ENCODE results near the gene RGS6.

RGS6 gene

DNA sequence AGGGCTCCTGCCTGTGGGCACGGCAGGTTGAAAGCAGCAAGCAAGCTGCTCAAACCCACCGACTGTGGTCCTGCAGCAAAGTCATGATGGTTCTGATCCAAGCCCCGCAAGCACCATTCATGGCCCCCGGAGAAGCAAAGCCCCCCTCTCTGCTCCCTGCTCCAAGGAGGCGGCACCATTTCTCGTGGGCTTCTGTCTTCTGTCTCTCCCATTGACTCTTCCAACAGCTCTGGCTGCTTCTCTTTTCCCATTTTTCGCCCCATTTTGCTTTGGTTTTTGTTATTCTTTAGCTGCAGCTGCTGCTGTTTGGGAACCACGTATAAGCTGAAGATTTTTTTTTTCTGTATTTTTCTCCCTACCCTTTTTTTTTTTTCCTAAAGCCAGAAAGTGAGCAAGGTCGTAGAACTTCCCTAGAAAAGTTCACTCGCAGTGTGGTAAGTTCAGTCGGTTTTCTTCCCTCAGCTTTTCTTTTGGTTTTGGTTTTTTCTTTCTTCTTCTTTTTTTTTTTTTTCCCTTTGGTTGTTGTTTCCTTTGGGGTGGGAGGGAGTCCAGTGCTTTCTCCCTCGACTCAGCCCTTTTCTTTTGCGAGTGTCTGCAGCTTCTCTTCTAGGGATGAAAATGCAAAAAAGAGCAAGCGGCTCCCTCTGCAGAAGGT is 607.6 kb downstream of the RGS6 start:
- no peaks in the 10 kb centered on the region for H3K9me3 ChIP-seq
- peaks cover 0 to 9% (median 0%) of the 10 kb centered on the region in 3 donors for H3K36me3 ChIP-seq
- H3K27me3 ChIP-seq = no peaks in the 10 kb centered on the region
- peaks cover 0 to 16% (median 10%) of the 10 kb centered on the region in 4 donors for H3K4me1 ChIP-seq
- intact Hi-C loops (cut with DNase I; ENCODE audit: low total_unique reads) = no loop called here
- no peak for DNase-seq
- no peak overlapping the region for H3K27ac ChIP-seq
- no peak overlapping the region for H3K4me3 ChIP-seq
- TF ChIP-seq, protein P1, sequence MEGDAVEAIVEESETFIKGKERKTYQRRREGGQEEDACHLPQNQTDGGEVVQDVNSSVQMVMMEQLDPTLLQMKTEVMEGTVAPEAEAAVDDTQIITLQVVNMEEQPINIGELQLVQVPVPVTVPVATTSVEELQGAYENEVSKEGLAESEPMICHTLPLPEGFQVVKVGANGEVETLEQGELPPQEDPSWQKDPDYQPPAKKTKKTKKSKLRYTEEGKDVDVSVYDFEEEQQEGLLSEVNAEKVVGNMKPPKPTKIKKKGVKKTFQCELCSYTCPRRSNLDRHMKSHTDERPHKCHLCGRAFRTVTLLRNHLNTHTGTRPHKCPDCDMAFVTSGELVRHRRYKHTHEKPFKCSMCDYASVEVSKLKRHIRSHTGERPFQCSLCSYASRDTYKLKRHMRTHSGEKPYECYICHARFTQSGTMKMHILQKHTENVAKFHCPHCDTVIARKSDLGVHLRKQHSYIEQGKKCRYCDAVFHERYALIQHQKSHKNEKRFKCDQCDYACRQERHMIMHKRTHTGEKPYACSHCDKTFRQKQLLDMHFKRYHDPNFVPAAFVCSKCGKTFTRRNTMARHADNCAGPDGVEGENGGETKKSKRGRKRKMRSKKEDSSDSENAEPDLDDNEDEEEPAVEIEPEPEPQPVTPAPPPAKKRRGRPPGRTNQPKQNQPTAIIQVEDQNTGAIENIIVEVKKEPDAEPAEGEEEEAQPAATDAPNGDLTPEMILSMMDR (IDR thresholded peaks at IDR 0.05) = no peak

DNA sequence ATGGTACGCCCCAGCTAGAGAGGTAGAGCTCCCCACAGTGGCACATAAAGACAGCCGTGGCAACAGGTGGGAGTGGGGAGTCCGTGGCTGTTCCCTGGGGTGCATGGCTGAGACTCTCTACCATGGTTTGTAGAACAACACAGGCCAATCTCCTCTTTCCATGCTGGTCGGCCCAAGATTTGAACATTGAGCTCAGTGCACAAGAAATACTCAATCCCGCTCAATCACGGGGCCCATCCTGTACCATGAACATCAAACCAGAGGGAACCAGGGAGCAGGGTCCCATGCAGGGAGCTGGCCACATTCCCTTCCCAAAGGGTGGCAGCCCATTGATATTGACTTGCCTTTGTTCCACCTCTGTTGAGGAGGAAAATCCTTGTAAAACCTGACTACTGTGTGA is 608.6 kb downstream of the RGS6 start:
- Histone ChIP-seq H3K27ac (no peak overlapping the region), H3K27me3 (no peaks in the 10 kb centered on the region), H3K4me3 (no peak overlapping the region), H3K9me3 (no peaks in the 10 kb centered on the region), H3K4me1 (peaks cover 0 to 27% (median 20%) of the 10 kb centered on the region in 4 donors), H3K36me3 (peaks cover 0 to 9% (median 0%) of the 10 kb centered on the region in 3 donors)
- TF ChIP-seq, protein P1 (IDR thresholded peaks at IDR 0.05) = no peak
- intact Hi-C loops (cut with DNase I; ENCODE audit: low total_unique reads) = no loop called here
- DNase-seq = no peak

DNA sequence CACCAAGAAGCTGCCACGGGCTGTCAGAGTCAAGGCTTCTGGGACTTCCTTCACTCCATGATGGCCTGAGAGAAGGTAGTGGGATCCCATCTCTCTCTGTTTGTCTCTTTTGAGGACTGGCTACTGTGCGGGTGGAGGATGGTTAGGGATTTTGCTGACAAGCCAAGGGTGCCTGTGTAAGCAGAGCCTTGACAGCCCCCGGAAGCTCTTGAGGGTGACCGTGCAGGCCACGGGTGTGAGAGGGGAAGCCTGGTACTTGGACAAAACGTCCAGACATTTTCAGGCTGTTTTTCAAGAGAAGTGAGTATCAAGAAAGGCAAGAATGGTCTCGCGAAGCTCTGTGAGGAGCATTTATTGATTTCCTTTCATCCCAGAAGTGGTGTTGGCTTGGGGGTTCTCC is 609.3 kb downstream of the RGS6 start:
- intact Hi-C loops (cut with DNase I; ENCODE audit: low total_unique reads) = no loop called here
- Histone ChIP-seq H3K9me3 (no peaks in the 10 kb centered on the region), H3K27me3 (no peaks in the 10 kb centered on the region), H3K4me3 (no peak overlapping the region), H3K27ac (no peak overlapping the region), H3K4me1 (peaks cover 0 to 34% (median 27%) of the 10 kb centered on the region in 4 donors), H3K36me3 (peaks cover 0 to 7% (median 0%) of the 10 kb centered on the region in 3 donors)
- DNase-seq = no peak
- TF ChIP-seq, protein P1 (IDR thresholded peaks at IDR 0.05) = no peak

GRCh38 chr14:72543341-72543740 is 611.1 kb downstream of the RGS6 start:
- Histone ChIP-seq H3K36me3 (no peaks in the 10 kb centered on the region), H3K27ac (peak overlapping the region in 1 of 2 donors; percentile 71), H3K4me1 (peaks cover 0 to 40% (median 30%) of the 10 kb centered on the region in 4 donors), H3K27me3 (no peaks in the 10 kb centered on the region), H3K9me3 (no peaks in the 10 kb centered on the region), H3K4me3 (no peak overlapping the region)
- intact Hi-C loops (cut with DNase I; ENCODE audit: low total_unique reads) = no loop called here
- DNase-seq = no peak
- TF ChIP-seq, protein P1 (IDR thresholded peaks at IDR 0.05) = no peak

- DNase-seq = no peak
- no peak overlapping the region for H3K4me3 ChIP-seq
- intact Hi-C loops (cut with DNase I; ENCODE audit: low total_unique reads) = no loop called here
- H3K27ac ChIP-seq = peak overlapping the region; percentile 67 to 71
- no peaks in the 10 kb centered on the region for H3K36me3 ChIP-seq
- peaks cover 0 to 40% (median 30%) of the 10 kb centered on the region in 4 donors for H3K4me1 ChIP-seq
- TF ChIP-seq, protein P1 (IDR thresholded peaks at IDR 0.05) = no peak
- no peaks in the 10 kb centered on the region for H3K9me3 ChIP-seq
- no peaks in the 10 kb centered on the region for H3K27me3 ChIP-seq
These were observed 612.6 kb downstream of the RGS6 start for GRCh38 chr14:72544615-72545387.
